Activated T-helper 1 cell treated with anti-CD3 and anti-CD28 coated beads, Interleukin-12 subunit alpha, Interleukin-12 subunit beta, Interleukin-2, Interleukin-4 antibody, amounts not matched to agents 30 ng/mL and 10 ng/mL and 1 ng/mL, durations not matched to agents 14 hours and 24 hours and 36 hours (primary cell): ENCODE results near the gene CDH4. TPM values are rescaled to one million over a fixed set of nuclear protein-coding genes. Genes with fewer than 3 reads are reported as not detected.

Source experiments
- DNase-seq: peaks from one replicate; pipeline ENCODE4 v3.0.0; 2021; ENCODE audit warnings: low spot score
- H3K27ac Mint-ChIP-seq: one replicate; pipeline ENCODE4 v1.8.0; 2021; ENCODE audit warnings: mild to moderate bottlenecking, mixed read lengths
- H3K27me3 Mint-ChIP-seq: one replicate; pipeline ENCODE4 v1.8.0; 2022; ENCODE audit warnings: mild to moderate bottlenecking, moderate library complexity, mixed read lengths; ENCODE audit not compliant: insufficient read depth
- H3K36me3 Mint-ChIP-seq: one replicate; pipeline ENCODE4 v1.8.0; 2021; ENCODE audit warnings: low read depth, mixed read lengths
- H3K4me1 Mint-ChIP-seq: one replicate; pipeline ENCODE4 v1.8.0; 2021; ENCODE audit warnings: low read depth, mixed read lengths
- H3K4me3 Mint-ChIP-seq: one replicate; pipeline ENCODE4 v1.8.0; 2021; ENCODE audit warnings: mild to moderate bottlenecking, moderate library complexity, mixed read lengths
- H3K9me3 Mint-ChIP-seq: one replicate; pipeline ENCODE4 v1.8.0; 2021; ENCODE audit warnings: mixed read lengths
- intact Hi-C: fragments of 100-400 bp; cut with micrococcal nuclease; formaldehyde crosslinking; loops from one replicate; pipeline ENCODE4 v1.15.1; 2024
- total RNA-seq: library from RNA; stranded (reverse); gene quantifications from 2 replicates; pipeline ENCODE4 v1.2.3, GENCODE V29; 2022

Gene CDH4
- total RNA-seq, 1 donor from 2014 or later = not detected

GRCh38 chr20:61719691-61720347 lies 467.8 kb downstream of the CDH4 start:
- Mint-ChIP-seq H3K27ac (peak overlapping the region; percentile 90), H3K27me3 (no peaks in the 10 kb centered on the region), H3K4me3 (peak overlapping the region; percentile 83), H3K4me1 (peaks cover 11% of the 10 kb centered on the region), H3K36me3 (no peaks in the 10 kb centered on the region), H3K9me3 (no peaks in the 10 kb centered on the region)
- DNase-seq = peak; percentile 58
- intact Hi-C loops = no loop called here

GRCh38 chr20:61720348-61720696 lies 468.3 kb downstream of the CDH4 start:
- H3K27me3 Mint-ChIP-seq = no peaks in the 10 kb centered on the region
- intact Hi-C loops = no loop called here
- no peaks in the 10 kb centered on the region for H3K9me3 Mint-ChIP-seq
- peak overlapping the region; percentile 90 for H3K27ac Mint-ChIP-seq
- no peak for DNase-seq
- H3K4me3 Mint-ChIP-seq = peak overlapping the region; percentile 83
- no peaks in the 10 kb centered on the region for H3K36me3 Mint-ChIP-seq
- H3K4me1 Mint-ChIP-seq = peaks cover 11% of the 10 kb centered on the region

GRCh38 chr20:61722146-61722678 lies 470.2 kb downstream of the CDH4 start:
- Mint-ChIP-seq H3K9me3 (no peaks in the 10 kb centered on the region), H3K4me1 (peaks cover 11% of the 10 kb centered on the region), H3K36me3 (no peaks in the 10 kb centered on the region), H3K27ac (no peak overlapping the region), H3K4me3 (no peak overlapping the region), H3K27me3 (no peaks in the 10 kb centered on the region)
- intact Hi-C loops = no loop called here
- DNase-seq = no peak

GRCh38 chr20:61723529-61724257 lies 471.6 kb downstream of the CDH4 start:
- intact Hi-C loops = no loop called here
- peaks cover 11% of the 10 kb centered on the region for H3K4me1 Mint-ChIP-seq

GRCh38 chr20:61724376-61724775 lies 472.3 kb downstream of the CDH4 start:
- H3K4me3 Mint-ChIP-seq = no peak overlapping the region
- H3K9me3 Mint-ChIP-seq = no peaks in the 10 kb centered on the region
- intact Hi-C loops = no loop called here
- no peak for DNase-seq
- H3K27me3 Mint-ChIP-seq = no peaks in the 10 kb centered on the region
- H3K27ac Mint-ChIP-seq = no peak overlapping the region
- H3K4me1 Mint-ChIP-seq = peaks cover 9% of the 10 kb centered on the region
- no peaks in the 10 kb centered on the region for H3K36me3 Mint-ChIP-seq

More at GRCh38 chr20:61723529-61724257, 471.6 kb downstream of the CDH4 start:
- no peaks in the 10 kb centered on the region for H3K9me3 Mint-ChIP-seq
- DNase-seq = no peak
- H3K36me3 Mint-ChIP-seq = no peaks in the 10 kb centered on the region
- no peak overlapping the region for H3K27ac Mint-ChIP-seq
- no peaks in the 10 kb centered on the region for H3K27me3 Mint-ChIP-seq
- no peak overlapping the region for H3K4me3 Mint-ChIP-seq

- no peak overlapping the region for H3K4me3 Mint-ChIP-seq
- intact Hi-C loops = no loop called here
- no peaks in the 10 kb centered on the region for H3K9me3 Mint-ChIP-seq
- no peaks in the 10 kb centered on the region for H3K36me3 Mint-ChIP-seq
- no peak for DNase-seq
- no peaks in the 10 kb centered on the region for H3K27me3 Mint-ChIP-seq
- peaks cover 1% of the 10 kb centered on the region for H3K4me1 Mint-ChIP-seq
- H3K27ac Mint-ChIP-seq = no peak overlapping the region
Measured at GRCh38 chr20:61725145-61725544, 473.1 kb downstream of the CDH4 start.

GRCh38 chr20:61725966-61726365 lies 473.9 kb downstream of the CDH4 start:
- intact Hi-C loops = no loop called here
- Mint-ChIP-seq H3K4me1 (no peaks in the 10 kb centered on the region), H3K27ac (no peak overlapping the region), H3K4me3 (no peak overlapping the region), H3K36me3 (no peaks in the 10 kb centered on the region), H3K9me3 (no peaks in the 10 kb centered on the region), H3K27me3 (no peaks in the 10 kb centered on the region)
- DNase-seq = no peak

- intact Hi-C loops = no loop called here
Measured at GRCh38 chr20:61726979-61727378, 474.9 kb downstream of the CDH4 start.

GRCh38 chr20:61727761-61728160 lies 475.7 kb downstream of the CDH4 start:
- no peak for DNase-seq
- H3K4me1 Mint-ChIP-seq = no peaks in the 10 kb centered on the region
- intact Hi-C loops = no loop called here
- no peaks in the 10 kb centered on the region for H3K36me3 Mint-ChIP-seq
- H3K27me3 Mint-ChIP-seq = no peaks in the 10 kb centered on the region
- H3K9me3 Mint-ChIP-seq = no peaks in the 10 kb centered on the region
- H3K4me3 Mint-ChIP-seq = no peak overlapping the region
- no peak overlapping the region for H3K27ac Mint-ChIP-seq

More at GRCh38 chr20:61726979-61727378, 474.9 kb downstream of the CDH4 start:
- Mint-ChIP-seq H3K9me3 (no peaks in the 10 kb centered on the region), H3K4me3 (no peak overlapping the region), H3K27me3 (no peaks in the 10 kb centered on the region), H3K27ac (no peak overlapping the region), H3K4me1 (no peaks in the 10 kb centered on the region), H3K36me3 (no peaks in the 10 kb centered on the region)
- no peak for DNase-seq

GRCh38 chr20:61728326-61728725 lies 476.3 kb downstream of the CDH4 start:
- intact Hi-C loops = no loop called here

GRCh38 chr20:61728786-61729770 lies 477.0 kb downstream of the CDH4 start:
- intact Hi-C loops = no loop called here
- no peak overlapping the region for H3K27ac Mint-ChIP-seq
- no peak for DNase-seq
- no peaks in the 10 kb centered on the region for H3K36me3 Mint-ChIP-seq
- no peaks in the 10 kb centered on the region for H3K27me3 Mint-ChIP-seq
- no peaks in the 10 kb centered on the region for H3K4me1 Mint-ChIP-seq
- H3K9me3 Mint-ChIP-seq = no peaks in the 10 kb centered on the region
- no peak overlapping the region for H3K4me3 Mint-ChIP-seq

More at GRCh38 chr20:61728326-61728725, 476.3 kb downstream of the CDH4 start:
- no peaks in the 10 kb centered on the region for H3K4me1 Mint-ChIP-seq
- H3K27ac Mint-ChIP-seq = no peak overlapping the region
- H3K27me3 Mint-ChIP-seq = no peaks in the 10 kb centered on the region
- H3K36me3 Mint-ChIP-seq = no peaks in the 10 kb centered on the region
- no peak overlapping the region for H3K4me3 Mint-ChIP-seq
- no peaks in the 10 kb centered on the region for H3K9me3 Mint-ChIP-seq
- DNase-seq = no peak

GRCh38 chr20:61730631-61731362 lies 478.7 kb downstream of the CDH4 start:
- no peak for DNase-seq
- Mint-ChIP-seq H3K4me1 (no peaks in the 10 kb centered on the region), H3K9me3 (no peaks in the 10 kb centered on the region), H3K4me3 (no peak overlapping the region), H3K27me3 (no peaks in the 10 kb centered on the region), H3K36me3 (no peaks in the 10 kb centered on the region), H3K27ac (no peak overlapping the region)
- intact Hi-C loops = no loop called here
